NK-92 (cell line): ENCODE data around the gene NAA80.
"Not testable (repeated sequence)": the region's sequence is repeated elsewhere in the genome, so short reads cannot be mapped to it uniquely, and the experiment has no call there.

ENCODE experiments used
- DNase-seq: peaks from one replicate; lab custom pipeline; 2025; ENCODE audit not compliant: unreplicated experiment; lab: John Stamatoyannopoulos, UW

The NAA80 gene

DNA sequence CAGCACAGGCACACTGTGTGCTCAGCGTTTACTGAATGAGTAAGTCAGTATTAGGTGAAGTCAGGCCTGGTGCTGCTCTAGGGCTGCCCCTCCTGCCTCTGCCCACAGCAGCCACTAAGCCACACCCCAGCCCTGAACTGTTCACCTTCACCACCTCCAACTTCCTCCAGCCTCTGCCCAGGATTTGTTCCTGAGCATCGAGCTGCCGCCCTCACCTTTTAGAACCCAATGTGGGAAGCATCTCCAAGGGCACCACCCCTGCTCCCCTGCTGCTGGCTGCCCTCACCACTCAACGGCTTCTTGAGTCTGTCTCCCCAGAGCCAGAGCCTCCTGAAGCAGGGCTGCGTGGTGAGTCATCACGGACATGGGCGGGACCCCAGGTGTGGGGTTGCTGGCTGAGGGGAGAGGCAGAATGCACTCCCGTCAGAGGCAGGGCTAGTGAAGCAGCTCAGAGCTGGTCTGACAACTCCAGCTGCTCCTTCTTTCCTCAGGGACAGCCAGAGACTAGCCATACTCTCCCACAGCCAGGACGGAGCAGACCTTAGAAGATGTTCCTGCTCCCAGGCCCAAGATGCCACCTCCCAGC, 17.5 kb upstream of the NAA80 start:
- no peak for DNase-seq

DNA sequence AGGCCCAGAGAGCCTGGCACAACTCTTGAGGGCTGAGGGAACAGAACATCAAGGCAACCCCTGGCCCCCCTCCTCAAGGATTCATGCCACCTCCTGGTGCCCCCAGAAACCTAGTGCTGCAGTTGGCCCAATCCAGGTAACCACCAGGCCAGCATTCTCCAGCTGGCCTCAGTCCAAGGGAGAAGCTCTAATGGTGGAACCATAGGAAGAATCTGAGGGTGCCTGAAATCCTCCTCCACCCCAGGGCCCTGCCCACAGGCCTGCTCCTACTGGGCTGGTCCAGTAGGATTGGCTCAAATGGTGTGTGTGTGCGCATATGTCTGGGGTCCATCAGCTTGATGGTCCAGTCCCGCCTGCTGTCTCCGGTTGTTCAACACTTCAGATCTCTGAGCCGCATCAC, 15.6 kb upstream of the NAA80 start:
- no peak for DNase-seq

DNA sequence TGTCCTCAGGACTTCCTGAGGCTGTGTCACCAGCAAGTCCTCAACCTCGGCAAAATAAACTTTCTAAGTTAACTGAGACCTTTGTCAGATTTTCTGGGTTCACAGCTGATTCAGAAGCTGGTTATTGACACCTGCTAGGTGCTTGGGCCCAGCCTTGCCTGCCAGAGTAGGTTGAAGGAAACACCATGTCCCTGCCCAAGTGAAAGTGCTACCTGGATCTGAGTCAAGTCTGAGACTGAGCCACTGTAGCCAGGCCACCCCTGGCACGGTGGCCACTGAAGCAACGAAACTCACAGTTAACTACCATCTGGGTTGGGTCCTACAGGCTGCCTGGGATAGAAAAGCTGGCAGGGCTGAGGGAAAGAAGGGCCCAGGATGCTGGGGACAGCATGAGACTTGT, 15.1 kb upstream of the NAA80 start:
- DNase-seq, result no peak

DNA sequence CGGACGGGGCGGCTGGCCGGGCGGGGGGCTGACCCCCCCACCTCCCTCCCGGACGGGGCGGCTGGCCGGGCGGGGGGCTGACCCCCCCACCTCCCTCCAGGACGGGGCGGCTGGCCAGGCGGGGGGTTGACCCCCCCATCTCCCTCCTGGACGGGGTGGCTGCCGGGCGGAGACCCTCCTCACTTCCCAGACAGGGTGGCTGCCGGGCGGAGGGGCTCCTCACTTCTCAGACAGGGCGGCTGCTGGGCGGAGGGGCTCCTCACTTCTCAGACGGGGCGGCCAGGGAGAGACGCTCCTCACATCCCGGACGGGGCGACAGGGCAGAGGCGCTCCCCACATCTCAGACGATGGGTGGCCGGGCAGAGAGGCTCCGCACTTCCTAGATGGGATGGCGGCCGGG, 12.8 kb upstream of the NAA80 start:
- DNase-seq, result not testable (repeated sequence)

DNA sequence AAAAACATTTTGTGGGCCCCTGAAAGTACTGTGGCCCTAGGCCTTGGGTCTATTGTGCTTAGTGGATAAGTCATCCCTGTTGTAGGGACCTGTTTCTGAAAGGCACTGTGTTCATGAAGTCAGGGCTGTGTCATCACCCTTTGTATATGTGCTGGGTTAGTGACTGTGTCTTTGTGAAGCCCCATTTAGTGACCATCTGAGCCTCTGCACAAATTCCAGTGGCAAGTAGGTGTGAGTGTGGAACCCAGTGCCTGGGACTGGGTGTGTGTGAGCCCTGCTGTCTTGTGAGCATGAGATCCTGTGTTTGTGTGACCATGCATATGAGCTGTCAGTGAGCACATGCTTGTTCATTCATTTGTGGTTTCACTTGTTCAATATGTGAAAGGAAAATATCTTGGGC, 5.4 kb upstream of the NAA80 start:
- no peak for DNase-seq

DNA sequence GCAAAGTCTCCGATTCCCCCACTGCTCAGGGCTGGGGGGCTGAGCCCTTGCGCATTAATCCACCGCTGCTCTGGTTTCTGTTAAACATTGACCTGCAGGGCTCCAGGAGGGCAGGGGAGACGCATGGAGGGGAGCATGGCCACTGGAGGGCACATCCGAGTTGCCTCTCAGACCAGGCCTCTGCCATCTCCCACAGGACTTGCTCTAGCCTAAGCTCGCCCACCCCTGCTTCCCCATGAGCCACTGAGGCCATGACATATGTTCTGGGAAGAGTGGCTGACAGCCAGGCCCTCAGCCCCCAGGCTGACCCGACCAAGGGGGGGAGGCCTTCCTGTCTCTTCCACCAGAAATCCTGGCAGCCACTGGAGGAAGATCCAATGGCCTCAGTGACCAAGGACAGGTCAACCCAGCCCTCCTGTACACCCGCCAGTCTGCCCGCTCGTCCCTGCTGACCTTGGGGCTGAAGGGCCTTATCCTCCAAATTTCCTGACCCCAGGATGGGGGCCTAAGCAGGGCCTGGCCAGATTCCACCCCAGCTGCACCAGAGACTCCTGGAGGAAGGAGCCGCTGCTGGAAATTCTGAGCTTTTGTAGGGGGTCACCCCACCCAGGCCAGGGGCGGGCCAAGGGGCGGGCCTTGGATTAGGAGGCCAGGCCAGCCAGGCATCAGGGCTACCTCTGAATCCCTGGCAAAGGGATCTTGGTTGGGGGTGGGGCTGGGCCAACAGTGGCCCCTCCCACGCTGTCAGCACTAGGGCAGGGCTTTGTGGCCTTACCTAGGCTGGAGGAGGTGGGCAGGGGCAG, 4.0 kb upstream of the NAA80 start, which contains the start of gene HYAL1:
TSS of gene HYAL1 (minus strand) at position 562 of the 803 bp plus-strand sequence. CDS start 618 bp downstream, outside the sequence.
- no peak for DNase-seq

DNA sequence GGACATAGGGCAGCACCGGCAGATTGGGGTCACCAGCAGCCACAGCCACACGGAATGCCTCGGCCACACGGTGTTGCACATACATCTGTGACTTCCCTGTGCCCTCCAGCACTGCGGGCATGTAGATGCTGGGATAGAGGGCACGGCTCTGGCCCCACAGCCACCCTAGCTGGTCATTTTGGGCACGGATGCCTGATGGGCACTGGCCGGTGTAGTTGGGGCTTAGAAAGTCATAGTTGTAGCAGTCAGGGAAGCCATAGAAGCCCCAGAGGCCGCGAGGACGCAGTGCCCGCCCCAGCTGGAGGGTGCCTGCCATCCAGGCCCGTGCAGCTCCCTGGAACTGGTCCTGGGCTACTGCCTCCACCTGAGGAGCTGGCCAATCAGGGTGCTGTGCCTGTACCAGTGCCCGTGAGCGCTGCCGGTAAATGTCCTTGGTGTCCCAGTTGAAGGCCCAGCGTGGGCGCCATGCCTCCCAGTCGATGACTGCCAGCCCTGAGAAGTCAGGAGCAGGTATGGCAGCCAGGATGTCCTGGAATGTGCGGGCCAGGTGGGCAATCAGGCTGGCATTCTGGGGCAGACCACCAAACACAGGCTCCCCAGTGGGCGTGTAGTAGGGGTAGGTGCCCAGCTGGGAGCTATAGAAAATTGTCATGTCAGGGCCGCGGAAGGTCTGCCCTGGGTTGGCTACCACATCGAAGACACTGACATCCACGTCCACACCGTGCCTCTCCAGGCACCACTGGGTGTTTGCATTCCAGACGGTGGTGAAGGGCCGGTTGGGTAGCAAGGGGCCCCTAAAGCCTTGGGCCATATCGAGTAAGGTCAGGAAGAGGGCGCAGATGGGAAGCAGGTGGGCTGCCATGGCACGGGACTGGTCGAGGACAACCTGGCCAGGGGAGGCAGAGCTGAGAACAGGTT, 3.1 kb upstream of the NAA80 start:
- DNase-seq, result no peak

DNA sequence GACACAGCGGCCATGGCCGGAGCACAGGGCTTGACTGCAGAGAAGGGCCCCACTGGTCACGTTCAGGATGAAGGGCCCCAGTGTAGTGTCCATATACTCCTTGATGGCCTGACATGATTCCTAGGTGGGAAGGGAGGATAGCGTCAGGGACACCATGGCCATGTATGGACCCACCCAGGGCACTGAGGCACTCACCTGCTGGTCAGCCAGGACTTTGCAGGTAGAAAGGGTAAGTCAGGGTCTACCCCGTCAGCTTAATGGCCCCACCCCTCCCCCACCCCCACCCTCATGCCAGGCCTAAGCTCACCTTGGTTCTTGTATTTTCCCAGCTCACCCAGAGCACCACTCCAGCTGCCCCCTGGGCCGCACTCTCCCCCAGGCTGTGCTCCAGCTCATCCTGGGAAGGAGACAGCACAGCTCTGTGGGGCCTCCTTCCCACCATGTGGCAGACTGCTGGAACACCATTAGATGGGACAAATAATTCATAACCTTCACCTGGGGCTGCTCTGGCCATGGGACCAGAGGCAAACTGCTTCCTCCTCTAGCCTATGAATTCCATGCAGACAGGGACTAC, 1.6 kb upstream of the NAA80 start:
- no peak for DNase-seq

DNA sequence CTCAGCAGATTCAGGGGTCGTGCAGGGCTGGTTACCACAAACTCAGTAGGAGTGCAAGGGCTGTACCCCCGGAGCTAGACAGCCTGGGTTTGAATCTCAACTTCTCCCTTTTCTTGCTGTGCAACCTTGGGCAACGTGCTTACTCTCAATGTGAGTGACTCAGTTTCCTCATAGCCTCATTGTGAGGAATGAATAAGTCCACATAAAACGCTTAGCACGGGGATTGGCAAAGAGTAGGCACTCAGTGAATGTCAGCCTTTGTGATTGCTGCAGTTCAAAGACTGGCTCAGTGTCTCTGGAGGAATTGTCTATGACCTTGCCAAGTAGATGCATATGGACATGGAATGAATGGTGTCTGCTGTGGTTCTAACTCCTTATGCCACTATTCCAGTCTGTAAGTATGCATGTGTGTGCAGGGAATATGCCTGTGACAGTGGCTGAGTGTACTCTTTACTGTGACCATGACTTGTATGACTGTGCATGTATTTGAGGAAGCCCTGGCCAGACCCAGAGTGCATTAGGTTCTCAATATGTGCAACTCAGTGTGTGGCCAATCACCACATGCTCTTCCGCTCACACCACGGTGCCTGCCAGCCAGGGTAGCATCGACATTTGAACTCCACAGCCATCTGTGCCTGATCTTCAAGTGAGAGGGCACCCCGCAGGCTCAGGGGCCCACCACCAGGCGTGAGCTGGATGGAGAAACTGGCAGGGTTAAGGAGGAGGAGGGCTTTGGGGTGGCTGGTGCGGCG, 900 bp upstream of the NAA80 start:
- DNase-seq, result no peak

DNA sequence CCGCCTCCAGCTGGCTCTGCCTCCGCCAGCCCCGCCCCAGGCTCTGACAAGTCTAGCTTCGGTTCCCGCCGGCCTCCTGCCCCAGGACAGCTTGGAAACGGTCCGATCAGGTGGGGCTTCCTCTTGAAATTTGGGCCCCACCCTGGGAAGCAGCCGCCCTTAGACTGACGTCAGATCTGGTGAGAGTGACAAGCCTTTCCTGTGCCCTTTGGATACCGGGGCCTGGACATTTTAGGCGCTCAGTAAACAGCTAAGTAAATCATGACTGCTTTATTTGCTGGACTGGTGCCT, 378 bp upstream of the NAA80 start:
- no peak for DNase-seq

DNA sequence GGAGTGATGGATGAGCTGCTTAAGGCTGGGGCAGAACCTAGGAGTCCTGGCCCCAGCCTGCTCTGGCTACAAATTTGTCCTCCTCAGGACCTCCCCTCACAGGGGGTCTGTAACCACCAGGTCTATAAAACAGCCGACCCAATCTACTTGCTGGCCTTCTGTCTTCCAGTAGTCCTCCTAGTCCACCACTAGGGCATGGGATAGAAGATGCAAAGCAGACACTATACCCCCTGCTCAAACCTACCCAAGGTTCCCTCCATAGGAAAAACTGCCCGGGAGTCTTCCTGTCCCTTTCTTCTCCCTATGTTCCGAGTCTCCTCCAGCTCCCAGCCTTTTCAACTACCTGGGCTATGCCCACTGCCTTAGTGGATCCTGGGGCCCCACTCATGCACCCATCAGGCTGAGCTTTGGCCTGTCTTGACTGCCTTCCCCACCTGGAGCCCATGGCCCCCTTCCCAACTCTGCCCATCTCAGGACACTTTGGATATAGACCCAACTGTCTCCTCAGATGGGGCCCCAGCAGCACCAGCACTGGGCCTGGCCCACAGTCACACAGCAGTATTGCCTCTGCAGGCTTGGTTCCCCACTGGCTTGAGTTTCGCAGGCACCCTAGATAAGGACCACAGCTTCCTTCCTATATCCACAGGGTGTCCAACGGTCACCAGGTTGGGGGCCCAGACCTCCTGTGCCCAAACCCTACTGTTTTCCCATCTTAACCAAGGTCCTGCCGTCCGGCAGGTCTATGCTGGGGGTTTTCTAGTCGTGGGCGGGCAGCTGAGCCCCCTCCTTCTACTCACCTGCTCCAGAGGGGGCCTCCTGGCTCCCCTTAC, 1.1 kb downstream of the NAA80 start:
- no peak for DNase-seq

DNA sequence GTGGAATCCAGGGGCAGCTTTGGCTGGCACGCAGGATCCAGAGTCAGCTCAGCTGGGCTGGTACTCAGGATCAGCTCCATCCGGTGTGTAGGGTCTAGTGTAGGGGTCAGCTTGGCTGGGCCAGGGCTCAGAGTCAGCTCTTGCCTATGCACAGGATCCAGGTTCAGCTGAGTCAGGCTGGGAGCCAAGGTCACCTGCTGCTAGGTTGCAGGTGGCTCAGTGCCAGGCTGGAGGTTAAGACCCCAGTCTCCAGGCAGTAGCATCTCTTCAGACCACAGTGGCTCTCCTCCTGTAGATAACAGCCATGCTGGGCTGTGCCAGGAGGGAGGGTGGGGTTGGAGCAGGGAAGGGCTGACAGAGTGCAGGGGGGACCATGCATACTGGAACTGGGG, 1.8 kb downstream of the NAA80 start:
- no peak for DNase-seq

DNA sequence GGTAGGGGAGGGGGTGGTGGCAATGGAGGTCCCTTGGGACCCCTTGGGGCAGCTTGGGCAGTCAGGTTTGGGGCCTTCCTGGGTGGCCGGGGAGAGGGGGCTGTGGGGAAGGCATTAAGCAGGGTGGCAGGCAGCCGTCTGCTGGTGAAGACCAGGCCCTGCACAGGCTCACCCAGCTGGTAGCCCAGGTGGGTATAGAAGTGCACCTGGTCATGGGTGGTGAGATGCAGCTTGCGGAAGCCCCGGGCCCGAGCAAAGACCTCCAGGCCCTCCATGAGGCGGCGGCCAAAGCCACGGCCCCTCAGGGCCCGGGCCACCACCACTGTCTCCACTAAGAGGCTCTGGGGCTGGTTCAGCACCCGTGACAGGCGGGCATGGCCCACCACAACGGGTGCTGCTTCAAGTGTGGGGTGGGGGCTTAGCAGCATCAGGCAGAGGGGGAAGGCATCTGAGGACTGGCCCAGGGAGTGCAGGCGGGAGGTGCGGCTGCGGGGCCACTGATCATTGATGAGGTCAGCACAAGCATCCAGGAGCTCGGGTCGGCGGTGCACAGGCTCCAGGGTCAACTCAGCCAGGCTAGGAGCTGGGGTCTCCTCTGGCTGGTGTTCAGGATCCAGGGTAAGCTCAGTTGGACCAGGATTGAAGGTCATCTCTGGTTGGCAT, 2.4 kb downstream of the NAA80 start:
- DNase-seq, result no peak

DNA sequence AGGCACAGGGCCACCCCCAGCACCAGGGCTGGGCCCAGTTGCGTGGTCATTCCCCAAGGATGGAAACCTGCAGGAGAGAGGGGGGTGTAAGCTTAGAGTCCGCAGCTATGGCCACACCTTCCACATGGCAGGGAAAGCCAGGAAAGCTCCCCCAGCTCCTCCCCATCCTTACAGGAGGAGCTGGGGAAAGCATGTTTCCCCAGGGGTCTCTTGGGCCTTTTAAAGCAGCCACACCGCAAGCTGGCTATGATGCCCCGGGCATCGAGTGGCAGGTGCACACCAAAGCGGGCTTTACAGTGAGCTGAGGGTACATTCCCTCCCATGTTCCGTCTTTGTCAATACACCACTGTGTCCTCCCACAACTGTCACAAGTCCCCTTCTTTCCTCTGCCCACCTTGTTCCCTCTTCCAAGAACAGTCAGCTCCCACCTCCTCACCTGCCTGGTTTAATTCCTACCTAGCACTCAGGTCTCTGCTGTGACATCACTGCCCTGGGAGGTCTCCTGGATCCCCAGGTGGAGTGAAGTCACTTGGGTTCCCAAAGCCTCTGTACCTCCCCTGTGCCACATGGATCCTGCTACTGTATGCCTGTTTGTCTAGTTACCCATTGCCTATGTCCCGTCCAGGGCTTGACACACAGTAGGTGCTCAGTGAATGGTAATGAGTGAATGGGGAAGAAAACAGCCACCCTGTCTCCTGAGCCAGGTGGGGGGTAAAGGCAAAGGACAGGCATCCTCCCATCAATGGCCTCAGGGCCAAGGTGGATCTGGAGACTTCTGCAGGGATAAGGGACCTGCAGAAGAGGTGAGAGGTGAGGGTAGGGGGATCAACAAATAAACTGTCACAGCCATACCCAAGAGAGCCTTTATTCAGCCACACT, 3.4 kb downstream of the NAA80 start:
- DNase-seq, result no peak

DNA sequence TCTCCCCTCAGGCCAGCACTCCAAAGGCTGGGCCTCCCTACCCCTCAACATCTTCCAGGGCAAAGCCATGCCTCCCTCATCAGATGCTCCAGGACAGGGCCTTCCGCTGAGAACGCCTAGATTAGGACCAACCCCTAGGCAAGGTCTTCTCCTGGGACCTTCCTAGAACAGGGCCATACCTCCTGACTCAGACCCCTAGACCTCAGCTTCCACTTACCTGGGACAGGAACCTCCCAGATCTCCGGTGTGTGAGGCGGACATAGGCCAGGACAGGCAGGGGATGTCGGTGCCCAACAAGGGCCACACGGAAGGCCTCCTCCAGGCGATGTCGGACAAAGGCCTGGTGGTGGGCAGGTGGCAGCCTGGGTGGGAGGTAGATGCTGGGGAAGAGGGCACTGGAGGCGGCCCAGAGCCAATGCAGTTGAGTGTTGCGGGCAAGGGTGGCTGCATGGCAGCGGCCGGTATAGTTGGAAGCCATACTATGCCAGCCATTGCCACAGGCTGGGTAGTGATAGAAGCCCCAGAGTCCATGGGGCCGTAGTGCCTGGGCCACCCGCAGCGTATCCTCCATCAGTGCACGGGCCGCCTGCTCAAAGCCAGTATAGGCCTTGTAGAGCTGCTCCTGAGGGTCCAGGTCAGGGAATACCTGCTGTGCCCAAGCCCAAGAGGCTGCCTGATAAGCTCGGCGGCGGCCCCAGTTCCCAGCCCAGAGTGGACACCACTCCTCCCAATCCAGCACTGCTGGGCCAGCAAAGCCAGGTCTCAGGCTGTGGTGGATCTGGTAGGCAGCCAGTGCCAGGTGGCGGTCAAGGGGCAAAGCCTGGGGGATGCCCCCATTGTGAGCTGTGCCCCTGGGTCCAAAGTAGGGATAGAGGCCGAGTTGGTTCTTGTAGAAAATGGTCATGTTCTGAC, 4.5 kb downstream of the NAA80 start:
- DNase-seq, result no peak

DNA sequence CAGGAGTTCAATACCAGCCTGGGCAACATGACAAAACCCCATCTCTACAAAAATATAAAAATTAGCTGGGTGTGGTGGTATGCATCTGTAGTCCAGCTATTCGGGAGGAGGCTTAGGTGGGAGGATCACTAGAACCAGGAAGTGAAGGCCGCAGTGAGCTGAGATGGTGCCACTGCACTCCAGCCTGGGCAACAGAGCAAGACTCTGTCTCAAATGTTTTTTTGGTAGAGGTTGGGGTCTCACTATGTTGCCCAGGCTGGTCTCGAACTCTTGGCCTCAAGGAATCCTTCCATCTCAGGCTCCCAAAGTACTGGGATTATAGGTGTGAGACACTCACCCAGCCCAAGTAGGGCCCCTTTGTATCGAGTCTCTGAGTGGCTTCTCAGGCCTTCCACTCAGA, 5.1 kb downstream of the NAA80 start:
- no peak for DNase-seq

DNA sequence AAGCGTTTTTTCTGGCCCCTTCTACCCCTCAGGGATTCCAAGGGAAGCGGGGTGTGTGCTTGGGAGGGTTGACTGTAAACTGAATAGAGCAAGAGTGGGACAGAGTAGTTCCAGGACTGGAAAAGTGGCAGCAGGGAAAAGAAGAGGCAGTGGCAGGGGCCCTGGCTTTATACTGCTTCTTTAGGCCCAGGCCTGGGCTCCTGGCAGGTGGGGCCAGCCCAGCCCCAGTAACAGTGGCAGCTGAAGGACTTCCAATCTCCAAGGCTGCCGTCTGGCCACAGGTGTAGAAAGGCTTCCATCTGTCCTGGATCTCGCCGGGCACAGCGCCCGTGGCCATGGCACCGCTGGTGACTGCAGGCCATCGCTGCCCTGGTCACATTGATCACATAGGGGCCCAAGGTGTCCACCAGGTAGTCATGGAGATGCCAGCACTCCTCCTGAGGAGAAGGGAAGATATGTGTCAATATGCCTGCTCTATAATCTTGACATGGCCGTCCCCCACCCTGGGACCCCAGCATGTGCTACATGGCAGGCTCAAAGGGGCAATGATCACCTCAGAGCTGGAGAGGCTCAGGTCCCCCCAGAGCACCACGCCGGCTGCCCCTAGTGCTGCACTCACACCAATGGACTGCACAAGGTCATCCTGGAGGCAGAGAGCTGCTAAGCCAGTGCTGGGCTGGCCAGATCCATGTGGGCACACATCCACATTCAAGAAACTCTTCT, 6.0 kb downstream of the NAA80 start:
- DNase-seq, result no peak
